Muscle layer of duodenum (tissue), 2 donors: Measurements from ENCODE around the gene CENPU.
"Not testable (repeated sequence)": the region's sequence is repeated elsewhere in the genome, so short reads cannot be mapped to it uniquely, and the experiment has no call there.

ENCODE experiments used
- H3K27ac ChIP-seq: one replicate; pipeline ENCODE4 v1.7.0; 2013; ENCODE audit warnings: mild to moderate bottlenecking, low read length
- H3K27me3 ChIP-seq: one replicate; pipeline ENCODE4 v1.7.0; 2013; ENCODE audit warnings: low read depth, mild to moderate bottlenecking, control low read depth, low read length
- H3K36me3 ChIP-seq, 2 donors: one replicate each; pipeline ENCODE4 v1.7.0; 2013; ENCODE audit warnings: low read length in 2 of 2, control low read depth in 1 of 2, mild to moderate bottlenecking in 1 of 2; ENCODE audit not compliant: insufficient read depth in 2 of 2, control insufficient read depth in 1 of 2
- H3K4me1 ChIP-seq, 2 donors: one replicate each; pipeline ENCODE4 v1.7.0; 2013; ENCODE audit warnings: low read length in 2 of 2, mild to moderate bottlenecking in 2 of 2, control low read depth in 1 of 2, moderate library complexity in 1 of 2; ENCODE audit not compliant: insufficient read depth in 2 of 2, control insufficient read depth in 1 of 2
- H3K4me3 ChIP-seq, 2 donors: one replicate each; pipeline ENCODE4 v1.7.0; 2013; ENCODE audit warnings: low read length in 2 of 2, low read depth in 1 of 2, mild to moderate bottlenecking in 1 of 2
- H3K9me3 ChIP-seq, 2 donors: one replicate each; pipeline ENCODE4 v1.7.0; 2013; ENCODE audit warnings: low read length in 2 of 2, control low read depth in 1 of 2, mild to moderate bottlenecking in 1 of 2; ENCODE audit not compliant: control insufficient read depth in 1 of 2
- donor health status: healthy.

Gene CENPU

DNA sequence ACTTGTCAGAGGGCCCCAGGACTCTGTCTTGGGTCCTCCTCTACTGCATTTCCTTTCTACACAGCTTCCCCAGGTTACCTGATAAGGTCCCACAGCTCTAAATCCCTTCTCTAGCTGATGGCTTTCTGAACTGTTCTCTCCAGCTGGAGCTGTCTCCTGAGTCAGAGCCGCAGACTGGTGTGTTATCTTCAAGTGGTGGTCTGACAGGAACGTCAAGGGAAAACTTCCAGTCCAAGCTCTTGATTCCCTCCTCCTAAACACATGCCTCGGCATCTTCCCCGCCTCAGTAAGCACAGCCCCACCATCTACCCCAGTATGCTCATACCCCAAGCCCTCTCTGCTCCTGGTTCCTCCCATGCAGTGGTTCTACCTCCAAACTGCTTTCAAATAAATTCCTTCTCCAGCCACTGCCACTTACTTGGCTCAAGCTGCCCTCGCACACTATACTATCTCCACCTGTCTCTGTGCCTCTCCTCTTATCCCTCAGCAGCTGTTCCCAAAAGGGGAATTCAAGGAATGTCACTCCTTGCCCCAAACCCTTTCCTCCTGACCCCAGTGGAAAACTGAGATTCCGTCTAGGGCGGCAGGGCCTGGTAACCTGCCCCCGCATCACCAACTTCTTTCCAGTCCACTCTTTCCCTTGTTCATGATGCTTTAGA lies 17.2 kb upstream of the CENPU start:
- Histone ChIP-seq H3K36me3 (peaks cover 4 to 11% of the 10 kb centered on the region in 2 donors), H3K9me3 (no peaks in the 10 kb centered on the region), H3K27me3 (no peaks in the 10 kb centered on the region), H3K4me1 (peaks cover 16 to 21% of the 10 kb centered on the region in 2 donors), H3K27ac (no peak overlapping the region), H3K4me3 (no peak overlapping the region)

GRCh38 chr4:184748251-184748652 lies 14.4 kb upstream of the CENPU start:
- Histone ChIP-seq H3K27me3 (no peaks in the 10 kb centered on the region), H3K27ac (no peak overlapping the region), H3K4me3 (no peak overlapping the region), H3K4me1 (peaks cover 22 to 28% of the 10 kb centered on the region in 2 donors), H3K9me3 (no peaks in the 10 kb centered on the region), H3K36me3 (no peaks in the 10 kb centered on the region)

DNA sequence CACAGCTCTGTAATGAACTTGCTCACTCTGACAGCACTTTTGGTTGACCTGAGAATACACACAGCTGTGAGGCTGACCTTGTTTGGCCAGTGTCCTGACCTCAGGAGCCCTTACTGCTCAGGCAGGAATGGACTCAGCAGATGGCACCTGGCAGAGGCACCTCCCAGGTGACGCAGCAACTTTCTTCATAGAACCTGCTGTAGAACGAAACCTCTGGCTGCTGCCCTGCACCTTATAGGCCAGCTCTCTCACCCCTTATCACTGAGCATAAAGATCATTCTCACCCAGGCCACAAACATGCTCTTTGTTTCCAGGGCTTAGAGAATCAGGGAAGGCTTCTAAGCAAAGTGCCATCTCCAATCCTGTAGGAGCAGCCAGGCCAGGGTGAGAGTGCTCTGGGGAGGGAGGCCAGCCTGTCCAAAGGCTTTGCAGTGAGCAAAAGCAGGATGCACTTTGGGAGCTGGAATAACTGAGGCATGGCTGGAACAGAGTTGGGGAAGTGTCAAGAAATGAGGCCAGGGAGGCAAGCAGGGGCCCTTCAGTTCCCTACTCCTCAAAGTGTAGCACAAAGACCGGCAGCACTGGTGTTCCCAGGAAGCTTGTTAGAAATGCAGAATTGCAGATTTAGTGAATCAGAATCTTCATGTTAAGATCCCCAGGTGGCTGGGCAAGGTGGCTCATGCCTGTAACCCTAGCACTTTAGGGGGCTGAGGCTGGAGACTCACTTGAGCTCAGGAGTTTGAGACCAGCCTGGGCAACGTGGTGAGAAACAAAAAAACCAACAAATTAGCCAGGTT lies 13.3 kb upstream of the CENPU start:
- Histone ChIP-seq H3K27me3 (no peaks in the 10 kb centered on the region), H3K36me3 (no peaks in the 10 kb centered on the region), H3K4me3 (peak overlapping the region in 1 of 2 donors; percentile 30), H3K27ac (peak overlapping the region; percentile 81), H3K4me1 (peaks cover 22 to 28% of the 10 kb centered on the region in 2 donors), H3K9me3 (no peaks in the 10 kb centered on the region)

DNA sequence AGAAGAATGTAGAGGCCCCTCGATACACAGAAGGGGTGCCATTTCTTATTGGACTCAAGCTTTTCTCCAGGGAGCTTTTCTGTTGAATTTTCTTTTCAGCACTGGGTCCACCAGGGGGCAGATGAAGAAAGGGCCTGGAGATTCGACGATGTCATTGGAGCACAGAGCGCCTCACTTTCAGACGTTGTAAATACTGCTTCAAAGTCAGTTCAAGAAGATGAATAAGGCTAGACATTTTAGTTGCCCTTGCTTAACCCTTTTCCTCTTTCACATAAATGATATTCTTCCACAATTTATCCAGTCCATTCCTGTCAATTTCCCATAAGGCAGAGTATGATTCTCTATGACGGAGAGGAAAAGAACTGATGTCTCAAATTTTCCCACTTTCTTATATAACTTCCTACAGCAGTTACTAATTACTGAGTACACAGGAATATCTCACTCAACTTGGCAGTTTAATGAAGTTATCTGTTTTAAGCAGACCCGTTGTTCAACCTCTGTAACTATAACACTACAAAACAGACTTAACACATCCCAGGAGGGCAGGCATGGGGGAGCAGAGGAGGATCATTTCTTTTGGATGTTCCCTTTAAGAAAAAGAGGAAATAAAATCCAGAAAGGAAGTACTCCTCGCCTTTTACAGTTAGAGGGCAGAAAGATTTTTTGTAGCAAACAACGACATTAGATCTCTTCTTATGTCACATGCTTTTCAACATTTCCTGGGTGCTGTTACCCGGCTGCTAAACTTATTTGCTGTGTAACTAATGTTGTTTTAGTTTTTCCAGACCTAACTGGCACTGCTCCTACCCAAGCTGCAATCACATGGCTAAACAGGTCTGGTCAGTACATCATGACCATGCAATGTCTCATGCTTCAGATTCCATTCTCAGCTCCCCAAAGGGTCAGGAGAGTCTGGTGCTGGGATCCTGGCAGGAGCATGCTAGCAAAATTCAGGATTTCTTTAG lies 12.2 kb upstream of the CENPU start:
- peak overlapping the region; percentile 23 to 30 for H3K4me3 ChIP-seq

DNA sequence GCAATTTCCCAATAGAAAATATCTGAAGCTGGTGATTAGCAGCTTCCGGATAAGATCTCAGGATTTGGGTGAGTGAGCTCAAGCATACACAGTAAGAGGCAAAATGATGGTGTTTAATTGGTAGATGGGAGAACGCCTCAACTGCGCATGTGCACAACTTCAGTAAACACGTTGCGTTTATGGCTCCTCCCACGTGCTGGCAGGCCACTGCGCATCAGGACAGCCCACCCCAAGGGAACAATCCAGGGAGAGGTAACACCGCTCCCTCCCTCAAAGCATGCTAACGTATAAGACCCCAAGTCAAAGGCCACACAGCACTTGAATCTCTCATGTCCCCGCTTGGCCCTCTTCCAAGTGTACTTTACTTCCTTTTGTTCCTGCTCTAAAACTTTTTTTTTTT lies 10.3 kb upstream of the CENPU start:
- no peaks in the 10 kb centered on the region for H3K27me3 ChIP-seq
- H3K36me3 ChIP-seq: no peaks in the 10 kb centered on the region
- H3K4me1 ChIP-seq: peaks cover 22 to 28% of the 10 kb centered on the region in 2 donors
- H3K27ac ChIP-seq: no peak overlapping the region
- H3K9me3 ChIP-seq: no peaks in the 10 kb centered on the region
- H3K4me3 ChIP-seq: no peak overlapping the region

More for the DNA sequence above, 12.2 kb upstream of the CENPU start:
- Histone ChIP-seq H3K36me3 (no peaks in the 10 kb centered on the region), H3K9me3 (no peaks in the 10 kb centered on the region), H3K27me3 (no peaks in the 10 kb centered on the region), H3K4me1 (peaks cover 22 to 28% of the 10 kb centered on the region in 2 donors), H3K27ac (peak overlapping the region; percentile 81)

DNA sequence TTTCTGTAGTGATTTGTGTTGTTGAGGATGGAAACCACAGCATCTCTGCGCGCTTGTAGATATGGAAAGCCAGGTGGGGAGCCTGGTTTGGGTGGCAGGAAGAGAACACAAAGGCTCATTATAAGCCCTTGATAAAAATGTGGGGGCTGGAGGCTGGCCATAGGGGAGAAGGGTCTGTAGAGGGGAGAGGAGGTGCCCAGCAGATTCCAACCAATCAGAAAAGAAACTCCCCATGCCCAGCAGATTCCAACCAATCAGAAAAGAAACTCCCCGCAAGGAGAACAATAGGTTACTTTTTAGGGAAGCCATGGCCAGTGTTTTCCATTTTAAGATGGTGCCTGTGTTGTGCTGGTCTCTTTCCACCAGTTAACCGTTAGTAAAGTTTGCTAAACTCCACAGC lies 9.8 kb upstream of the CENPU start:
- Histone ChIP-seq H3K27ac (no peak overlapping the region), H3K27me3 (no peaks in the 10 kb centered on the region), H3K4me1 (peaks cover 22 to 28% of the 10 kb centered on the region in 2 donors), H3K36me3 (no peaks in the 10 kb centered on the region), H3K9me3 (no peaks in the 10 kb centered on the region), H3K4me3 (no peak overlapping the region)

DNA sequence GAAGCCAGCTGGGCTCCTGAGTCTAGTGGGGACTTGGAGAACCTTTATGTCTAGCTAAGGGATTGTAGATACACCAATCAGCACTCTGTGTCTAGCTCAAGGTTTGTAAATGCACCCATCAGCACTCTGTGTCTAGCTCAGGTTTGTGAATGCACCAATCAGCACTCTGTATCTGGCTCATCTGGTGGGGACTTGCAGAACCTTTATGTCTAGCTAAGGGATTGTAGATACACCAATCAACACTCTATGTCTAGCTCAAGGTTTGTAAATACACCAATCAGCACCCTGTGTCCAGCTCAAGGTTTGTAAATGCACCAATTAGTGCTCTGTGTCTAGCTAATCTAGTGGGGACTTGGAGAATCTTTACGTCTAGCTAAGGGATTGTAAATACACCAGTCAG lies 7.8 kb upstream of the CENPU start:
- H3K27ac ChIP-seq, H3K4me3 ChIP-seq, H3K36me3 ChIP-seq, H3K9me3 ChIP-seq, H3K27me3 ChIP-seq: not testable (repeated sequence)
- peaks cover 12% of the 10 kb centered on the region in 2 donors for H3K4me1 ChIP-seq

GRCh38 chr4:184740980-184741391 lies 7.1 kb upstream of the CENPU start:
- Histone ChIP-seq H3K4me3 (no peak overlapping the region), H3K9me3 (no peaks in the 10 kb centered on the region), H3K4me1 (peaks cover 6% of the 10 kb centered on the region in 2 donors), H3K27me3 (no peaks in the 10 kb centered on the region), H3K36me3 (no peaks in the 10 kb centered on the region), H3K27ac (no peak overlapping the region)

GRCh38 chr4:184739575-184739974 lies 5.7 kb upstream of the CENPU start:
- H3K4me1 ChIP-seq, H3K36me3 ChIP-seq, H3K27ac ChIP-seq: not testable (repeated sequence)

GRCh38 chr4:184734758-184735157 lies 862 bp upstream of the CENPU start:
- no peaks in the 10 kb centered on the region for H3K9me3 ChIP-seq
- H3K4me1 ChIP-seq: peaks cover 0 to 12% of the 10 kb centered on the region in 2 donors
- no peaks in the 10 kb centered on the region for H3K36me3 ChIP-seq
- peak overlapping the region; percentile 67 to 98 for H3K4me3 ChIP-seq
- H3K27me3 ChIP-seq: no peaks in the 10 kb centered on the region
- H3K27ac ChIP-seq: peak overlapping the region; percentile 65

More at GRCh38 chr4:184739575-184739974, 5.7 kb upstream of the CENPU start:
- not testable (repeated sequence) for H3K27me3 ChIP-seq, H3K9me3 ChIP-seq, H3K4me3 ChIP-seq

DNA sequence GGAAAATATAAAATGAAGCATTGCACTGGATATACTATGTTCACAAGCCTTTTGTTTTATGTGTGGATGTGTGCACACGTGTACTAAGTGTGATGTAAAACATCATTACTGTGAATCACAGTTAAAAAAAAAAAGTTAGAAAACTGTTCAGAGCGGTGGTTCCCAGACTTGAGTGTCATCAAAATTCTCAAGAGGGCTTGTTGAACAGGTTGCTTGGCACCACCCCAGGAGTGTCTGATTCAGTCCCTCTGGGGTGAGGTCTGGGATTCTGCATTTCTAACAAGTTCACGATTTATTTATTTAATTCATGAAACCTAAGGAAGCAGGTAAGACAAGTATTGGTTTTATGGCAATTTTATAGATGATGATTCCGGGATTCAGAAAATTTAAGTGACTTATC lies 1.8 kb downstream of the CENPU start:
- H3K9me3 ChIP-seq: no peaks in the 10 kb centered on the region
- no peak overlapping the region for H3K4me3 ChIP-seq
- H3K36me3 ChIP-seq: no peaks in the 10 kb centered on the region
- peaks cover 0 to 12% of the 10 kb centered on the region in 2 donors for H3K4me1 ChIP-seq
- H3K27ac ChIP-seq: no peak overlapping the region
- H3K27me3 ChIP-seq: no peaks in the 10 kb centered on the region
